Stomach (tissue), 4 donors: Measurements from ENCODE around the gene CD101.

Experiments
- CTCF ChIP-seq, 7 experiments: fragments of 450-650 bp in 4 of 7; fragments of 200-600 bp in 3 of 7; sonication (generic) in 3 of 7; IDR thresholded peaks; one replicate each; pipeline ENCODE4 v1.5.1; 2016 to 2019; ENCODE audit warnings: antibody characterized with exemption in 7 of 7, control low read depth in 2 of 7, mild to moderate bottlenecking in 1 of 7
- POLR2A ChIP-seq, 4 donors: fragments of 450-650 bp; IDR thresholded peaks; one replicate each; pipeline ENCODE4 v1.6.1; 2016; ENCODE audit warnings: antibody characterized with exemption in 4 of 4, control low read depth in 2 of 4, mild to moderate bottlenecking in 1 of 4, moderate library complexity in 1 of 4

DNA sequence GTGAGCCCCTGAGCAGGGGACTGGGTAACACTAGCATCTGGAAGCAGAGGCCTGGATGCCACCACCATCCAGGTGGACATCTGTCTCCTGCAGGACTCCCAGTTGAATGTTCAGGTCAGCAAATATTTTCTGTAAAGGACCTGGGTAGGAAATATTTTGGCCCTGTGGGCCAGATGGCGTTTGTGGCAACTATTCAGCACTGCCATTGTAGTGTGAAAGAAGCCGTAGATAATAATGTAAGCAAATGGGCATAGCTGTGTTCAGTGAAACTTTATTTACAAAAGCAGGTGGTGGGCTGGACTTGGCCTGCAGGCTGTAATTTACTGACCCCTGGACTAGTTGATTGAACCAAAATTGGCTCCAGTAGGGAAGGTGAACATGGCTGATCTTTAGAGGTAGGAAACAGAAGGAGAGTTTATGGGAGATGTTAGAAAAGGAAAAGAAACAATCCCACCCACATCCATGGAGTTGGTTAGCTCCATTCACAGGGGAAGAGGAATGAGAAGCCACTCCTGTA, 20.0 kb upstream of the CD101 start:
- TF ChIP-seq CTCF (IDR thresholded peaks at IDR 0.05) (no peak), POLR2A (IDR thresholded peaks at IDR 0.05) (no peak)
